Stimulated activated CD8-positive, alpha-beta memory T cell treated with anti-CD3 and anti-CD28 coated beads, Interleukin-12 subunit alpha, Interleukin-12 subunit beta, amount 100 ng/mL, for 1 hour (primary cell): ENCODE measurements around the gene MRGPRD.

ENCODE experiments used
- DNase-seq: peaks from one replicate; pipeline ENCODE4 v3.0.0-alpha.2; 2020; ENCODE audit warnings: low read depth

The MRGPRD gene

GRCh38 chr11:68980776-68981065 lies at the start of gene MRGPRD:
TSS of gene MRGPRD (minus strand) at chr11:68980986. CDS start at chr11:68980986, 0 bp downstream.
- DNase-seq: no peak

- DNase-seq: no peak
Measured at GRCh38 chr11:69030301-69030700, 49.5 kb upstream of the MRGPRD start.

- DNase-seq: no peak
Measured at GRCh38 chr11:69027704-69028372, 47.1 kb upstream of the MRGPRD start.

GRCh38 chr11:69024509-69024908 lies 43.7 kb upstream of the MRGPRD start:
- no peak for DNase-seq

- DNase-seq: no peak
Measured at GRCh38 chr11:69022260-69022659, 41.5 kb upstream of the MRGPRD start.

GRCh38 chr11:69018924-69019323 lies 38.1 kb upstream of the MRGPRD start:
- DNase-seq: no peak

GRCh38 chr11:69017951-69018350 lies 37.2 kb upstream of the MRGPRD start:
- DNase-seq: no peak

GRCh38 chr11:69014898-69015549 lies 34.2 kb upstream of the MRGPRD start:
- no peak for DNase-seq

- DNase-seq: no peak
Measured at GRCh38 chr11:69014084-69014851, 33.5 kb upstream of the MRGPRD start.

- no peak for DNase-seq
Measured at GRCh38 chr11:69013009-69013951, 32.5 kb upstream of the MRGPRD start, which contains the start of gene MRGPRF. TSS of gene MRGPRF (minus strand) at chr11:69013246. CDS start at chr11:69009901, 3,345 bp downstream.

- DNase-seq: no peak
Measured at GRCh38 chr11:69012092-69013008, 31.6 kb upstream of the MRGPRD start.

- DNase-seq: no peak
Measured at GRCh38 chr11:69011624-69012091, 30.9 kb upstream of the MRGPRD start.

- no peak for DNase-seq
Measured at GRCh38 chr11:69010964-69011623, 30.3 kb upstream of the MRGPRD start.

GRCh38 chr11:69010361-69010891 lies 29.6 kb upstream of the MRGPRD start:
- no peak for DNase-seq

GRCh38 chr11:69009441-69010211 lies 28.8 kb upstream of the MRGPRD start:
- no peak for DNase-seq

- DNase-seq: no peak
Measured at GRCh38 chr11:69008737-69009440, 28.1 kb upstream of the MRGPRD start.

GRCh38 chr11:69007975-69008381 lies 27.2 kb upstream of the MRGPRD start:
- DNase-seq: no peak

- DNase-seq: no peak
Measured at GRCh38 chr11:69006816-69007215, 26.0 kb upstream of the MRGPRD start.
